ENCODE results near the gene ANKRD55. TPM values are rescaled to one million over a fixed set of nuclear protein-coding genes. Genes with fewer than 3 reads are reported as not detected.
"Not testable (repeated sequence)": the region's sequence is repeated elsewhere in the genome, so short reads cannot be mapped to it uniquely, and the experiment has no call there.

The ANKRD55 gene
- total and polyA plus RNA-seq, 8 donors: 0.06 TPM; not detected in 7

DNA sequence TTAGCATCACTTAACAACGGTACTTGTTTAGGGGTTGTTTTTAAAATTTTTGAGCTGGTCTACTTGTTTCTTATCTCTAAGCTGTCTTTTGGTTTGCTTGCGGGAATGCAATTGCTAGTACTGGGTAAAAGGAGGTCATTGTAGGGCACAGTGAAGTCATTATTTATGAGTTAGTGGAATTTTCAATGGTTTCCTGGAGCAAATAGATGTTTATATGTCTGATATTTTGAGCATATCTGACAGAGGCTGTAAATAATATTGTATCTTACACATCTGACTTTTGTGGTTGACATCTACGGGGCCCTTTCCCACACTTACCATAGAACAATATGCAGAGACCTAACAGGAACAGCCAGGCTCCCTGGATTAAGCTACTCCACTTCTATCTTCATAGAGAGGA, 147.9 kb downstream of the ANKRD55 start:
- peak in 2 of 4 donors; percentile 24 to 29 for ATAC-seq
- Histone ChIP-seq H3K27ac (peak overlapping the region in 3 of 4 donors; percentile 22 to 75 (median 37)), H3K9me3 (no peaks in the 10 kb centered on the region), H3K36me3 (no peaks in the 10 kb centered on the region), H3K27me3 (no peaks in the 10 kb centered on the region), H3K4me1 (peaks cover 0 to 20% (median 14%) of the 10 kb centered on the region in 3 donors), H3K4me3 (no peak overlapping the region)
- 52 to 62% methylated on average over 3 of the region's 3 CpGs for WGBS, 2 donors
- DNase-seq: no peak
- no peak for FAIRE-seq
- intact Hi-C loops (cut with DNase I): no loop called here
- TF ChIP-seq, protein P1, sequence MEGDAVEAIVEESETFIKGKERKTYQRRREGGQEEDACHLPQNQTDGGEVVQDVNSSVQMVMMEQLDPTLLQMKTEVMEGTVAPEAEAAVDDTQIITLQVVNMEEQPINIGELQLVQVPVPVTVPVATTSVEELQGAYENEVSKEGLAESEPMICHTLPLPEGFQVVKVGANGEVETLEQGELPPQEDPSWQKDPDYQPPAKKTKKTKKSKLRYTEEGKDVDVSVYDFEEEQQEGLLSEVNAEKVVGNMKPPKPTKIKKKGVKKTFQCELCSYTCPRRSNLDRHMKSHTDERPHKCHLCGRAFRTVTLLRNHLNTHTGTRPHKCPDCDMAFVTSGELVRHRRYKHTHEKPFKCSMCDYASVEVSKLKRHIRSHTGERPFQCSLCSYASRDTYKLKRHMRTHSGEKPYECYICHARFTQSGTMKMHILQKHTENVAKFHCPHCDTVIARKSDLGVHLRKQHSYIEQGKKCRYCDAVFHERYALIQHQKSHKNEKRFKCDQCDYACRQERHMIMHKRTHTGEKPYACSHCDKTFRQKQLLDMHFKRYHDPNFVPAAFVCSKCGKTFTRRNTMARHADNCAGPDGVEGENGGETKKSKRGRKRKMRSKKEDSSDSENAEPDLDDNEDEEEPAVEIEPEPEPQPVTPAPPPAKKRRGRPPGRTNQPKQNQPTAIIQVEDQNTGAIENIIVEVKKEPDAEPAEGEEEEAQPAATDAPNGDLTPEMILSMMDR (IDR thresholded peaks at IDR 0.05): no peak

DNA sequence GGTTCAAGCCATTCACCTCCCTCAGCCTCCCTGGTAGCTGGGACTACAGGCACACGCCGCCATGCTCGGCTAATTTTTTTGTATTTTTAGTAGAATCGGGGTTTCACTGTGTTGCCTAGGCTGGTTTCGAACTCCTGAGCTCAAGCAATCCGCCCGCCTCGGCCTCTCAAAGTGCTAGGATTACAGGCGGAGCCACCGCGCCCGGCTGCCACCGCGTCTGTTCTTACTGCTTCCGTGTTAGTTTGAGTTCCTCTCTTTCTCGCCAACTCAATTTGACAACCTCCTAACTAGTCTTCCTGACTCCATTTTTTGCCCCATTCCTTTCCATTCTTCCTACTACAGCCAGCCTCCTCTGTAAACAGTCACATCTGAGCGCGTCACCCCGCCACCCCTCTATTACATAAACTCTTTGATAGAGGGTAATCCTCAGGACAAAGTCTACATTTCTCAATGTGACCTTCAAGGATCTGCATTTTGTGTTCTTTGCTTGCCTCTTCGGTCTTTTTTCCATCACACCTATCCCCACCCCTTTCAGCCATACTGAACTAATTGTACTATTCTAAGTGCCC, 149.8 kb downstream of the ANKRD55 start:
- Histone ChIP-seq H3K27me3 (no peaks in the 10 kb centered on the region), H3K4me1 (peaks cover 0 to 24% (median 14%) of the 10 kb centered on the region in 3 donors), H3K4me3 (no peak overlapping the region), H3K9me3 (no peaks in the 10 kb centered on the region), H3K36me3 (no peaks in the 10 kb centered on the region), H3K27ac (no peak overlapping the region)
- no peak for DNase-seq
- FAIRE-seq: no peak
- intact Hi-C loops (cut with DNase I): no loop called here
- 94 to 99% methylated on average over 20 of the region's 20 CpGs for WGBS, 2 donors
- TF ChIP-seq, protein P1 (IDR thresholded peaks at IDR 0.05): no peak
- no peak for ATAC-seq

DNA sequence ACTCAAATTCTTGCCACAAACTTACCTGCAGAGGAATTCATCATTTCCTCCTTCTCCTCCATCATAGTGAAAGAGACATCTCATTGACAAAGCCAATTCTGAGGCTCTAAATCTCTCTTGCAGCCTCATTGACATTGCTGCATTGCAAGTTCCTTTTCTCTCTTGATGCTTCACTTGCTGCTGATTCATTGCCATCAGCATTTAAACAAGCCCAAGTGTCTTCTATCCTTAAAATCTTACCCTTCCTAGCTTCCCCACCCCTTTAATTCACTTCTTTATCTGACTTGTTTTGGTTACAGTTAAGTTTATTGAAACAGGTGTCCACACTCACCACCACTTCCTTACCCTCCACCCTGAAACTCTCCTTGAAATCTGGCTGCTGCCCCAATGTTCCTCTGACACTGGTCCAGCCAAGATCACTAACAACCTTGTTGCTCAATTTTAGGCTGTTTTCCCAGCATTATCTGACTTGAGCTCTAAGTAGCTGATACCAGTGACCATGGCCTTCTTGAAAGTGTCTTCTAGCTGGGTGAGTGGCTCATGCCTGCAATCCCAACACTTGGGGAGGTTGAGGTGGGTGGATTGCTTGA, 152.0 kb downstream of the ANKRD55 start:
- ATAC-seq: peak; percentile 82 to 90 (median 88)
- H3K27me3 ChIP-seq; DNase-seq; H3K9me3 ChIP-seq; FAIRE-seq; H3K4me3 ChIP-seq; H3K36me3 ChIP-seq; intact Hi-C loops (cut with DNase I): not testable (repeated sequence)
- Histone ChIP-seq H3K27ac (peak overlapping the region in 2 of 4 donors; percentile 45 to 55), H3K4me1 (peaks cover 0 to 24% (median 14%) of the 10 kb centered on the region in 3 donors)

DNA sequence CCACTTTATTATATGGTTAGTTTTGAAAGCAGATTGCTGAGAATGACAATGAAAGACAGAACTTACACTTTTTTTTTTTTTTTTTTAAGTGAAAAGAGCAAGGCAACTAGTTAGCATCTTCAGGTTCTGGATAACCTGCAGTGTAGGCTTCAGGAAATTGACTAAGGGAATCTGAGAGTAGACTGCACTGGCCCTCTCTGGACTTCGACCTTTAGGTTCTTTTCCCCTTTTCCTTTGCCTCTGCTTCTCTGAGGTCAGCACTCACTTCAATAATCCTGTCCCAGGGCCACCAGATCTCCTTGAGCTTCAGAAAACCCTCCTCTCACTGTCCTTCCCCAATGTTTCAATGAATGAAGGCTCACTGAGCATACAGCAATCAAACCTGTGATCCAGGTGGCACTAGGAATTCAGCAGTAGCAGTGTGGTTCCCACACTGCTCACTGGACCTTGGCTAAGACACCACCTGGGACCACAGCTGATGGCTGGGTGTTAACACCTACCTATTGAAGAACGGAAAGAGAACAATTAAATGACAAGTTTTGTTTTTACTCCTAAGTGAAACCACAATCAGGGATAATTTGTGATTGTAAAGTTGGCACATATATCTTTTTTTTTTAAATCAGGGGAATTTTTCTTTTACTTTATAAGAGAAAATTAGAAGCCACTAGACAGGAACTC, 152.6 kb downstream of the ANKRD55 start:
- no peak for FAIRE-seq
- Histone ChIP-seq H3K4me1 (peaks cover 0 to 24% (median 10%) of the 10 kb centered on the region in 3 donors), H3K4me3 (no peak overlapping the region), H3K36me3 (no peaks in the 10 kb centered on the region), H3K9me3 (no peaks in the 10 kb centered on the region), H3K27ac (peak overlapping the region in 2 of 4 donors; percentile 45 to 55), H3K27me3 (no peaks in the 10 kb centered on the region)
- peak; percentile 47 to 79 (median 63) for ATAC-seq
- no peak for DNase-seq
- TF ChIP-seq, protein P1 (IDR thresholded peaks at IDR 0.05): no peak
- intact Hi-C loops (cut with DNase I): no loop called here
- 36 to 54% methylated on average over 2 of the region's 2 CpGs for whole genome bisulfite sequencing, 2 donors

DNA sequence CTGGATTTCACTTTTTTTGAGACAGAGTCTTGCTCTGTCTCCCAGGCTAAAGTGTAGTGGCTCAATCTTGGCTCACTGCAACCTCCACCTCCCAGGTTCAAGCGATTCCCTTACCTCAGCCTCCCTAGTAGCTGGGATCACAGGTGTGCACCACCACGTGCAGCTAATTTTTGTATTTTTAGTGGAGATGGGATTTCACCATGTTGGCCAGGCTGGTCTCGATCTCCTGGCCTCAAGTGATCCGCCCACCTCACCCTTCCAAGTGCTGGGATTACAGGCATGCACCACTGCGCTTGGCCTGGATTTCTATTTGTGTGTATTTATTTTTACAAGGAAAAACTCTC, 154.0 kb downstream of the ANKRD55 start:
- H3K9me3 ChIP-seq; FAIRE-seq; H3K27me3 ChIP-seq; H3K4me3 ChIP-seq; H3K36me3 ChIP-seq; ATAC-seq; H3K27ac ChIP-seq; DNase-seq; intact Hi-C loops (cut with DNase I): not testable (repeated sequence)
- 90 to 96% methylated on average over 5 of the region's 5 CpGs for WGBS, 2 donors
- H3K4me1 ChIP-seq: peaks cover 0 to 14% (median 8%) of the 10 kb centered on the region in 3 donors
